Effector memory CD8-positive, alpha-beta T cell (primary cell): Measurements from ENCODE around the gene APBB2.
"Not testable (repeated sequence)": the region's sequence is repeated elsewhere in the genome, so short reads cannot be mapped to it uniquely, and the experiment has no call there.

ENCODE experiments used
- ATAC-seq: fragments of 150-1000 bp; cut with Tn5 transposase; replicated peaks from 2 replicates; pipeline ENCODE4 v1.10.0; 2021; ENCODE audit warnings: mild to moderate bottlenecking, moderate library complexity
- DNase-seq, 3 experiments: peaks; one replicate each; pipeline ENCODE4 v3.0.0; 2021
- H3K27ac Mint-ChIP-seq, 2 donors: one replicate each; pipeline ENCODE4 v1.8.0; 2022; ENCODE audit warnings: mild to moderate bottlenecking in 2 of 2, mixed read lengths in 2 of 2, moderate library complexity in 2 of 2
- H3K27me3 Mint-ChIP-seq, 2 donors: one replicate each; pipeline ENCODE4 v1.8.0; 2022; ENCODE audit warnings: mixed read lengths in 2 of 2
- H3K36me3 Mint-ChIP-seq: one replicate; pipeline ENCODE4 v1.8.0; 2022; ENCODE audit warnings: mild to moderate bottlenecking, moderate library complexity, mixed read lengths; ENCODE audit not compliant: insufficient read depth
- H3K4me1 Mint-ChIP-seq, 2 donors: one replicate each; pipeline ENCODE4 v1.8.0; 2022; ENCODE audit warnings: low read depth in 2 of 2, mixed read lengths in 2 of 2
- H3K4me3 Mint-ChIP-seq, 2 donors: one replicate each; pipeline ENCODE4 v1.8.0; 2022; ENCODE audit warnings: mild to moderate bottlenecking in 2 of 2, mixed read lengths in 2 of 2, moderate library complexity in 2 of 2
- H3K9me3 Mint-ChIP-seq, 2 donors: one replicate each; pipeline ENCODE4 v1.8.0; 2022; ENCODE audit warnings: mixed read lengths in 2 of 2

Gene APBB2

GRCh38 chr4:41155194-41155830, 59.0 kb downstream of the APBB2 start:
- H3K4me1 Mint-ChIP-seq, result no peaks in the 10 kb centered on the region
- no peaks in the 10 kb centered on the region for H3K9me3 Mint-ChIP-seq
- H3K4me3 Mint-ChIP-seq, result no peak overlapping the region
- DNase-seq, result no peak
- no peak overlapping the region for H3K27ac Mint-ChIP-seq
- H3K27me3 Mint-ChIP-seq, result no peaks in the 10 kb centered on the region
- ATAC-seq, result no peak
- H3K36me3 Mint-ChIP-seq, result no peaks in the 10 kb centered on the region

- Mint-ChIP-seq H3K36me3 (no peaks in the 10 kb centered on the region), H3K9me3 (no peaks in the 10 kb centered on the region), H3K4me3 (no peak overlapping the region), H3K4me1 (no peaks in the 10 kb centered on the region), H3K27ac (no peak overlapping the region), H3K27me3 (no peaks in the 10 kb centered on the region)
- no peak for ATAC-seq
- DNase-seq, result no peak
Observed at GRCh38 chr4:41154814-41155177, 59.5 kb downstream of the APBB2 start.

GRCh38 chr4:41154010-41154813, 60.1 kb downstream of the APBB2 start:
- no peaks in the 10 kb centered on the region for H3K27me3 Mint-ChIP-seq

GRCh38 chr4:41150401-41150800, 63.9 kb downstream of the APBB2 start:
- no peaks in the 10 kb centered on the region for H3K9me3 Mint-ChIP-seq
- DNase-seq (no peak), ATAC-seq (no peak)
- H3K4me3 Mint-ChIP-seq, result no peak overlapping the region
- no peaks in the 10 kb centered on the region for H3K36me3 Mint-ChIP-seq
- H3K4me1 Mint-ChIP-seq, result no peaks in the 10 kb centered on the region
- no peaks in the 10 kb centered on the region for H3K27me3 Mint-ChIP-seq
- H3K27ac Mint-ChIP-seq, result no peak overlapping the region

More at GRCh38 chr4:41154010-41154813, 60.1 kb downstream of the APBB2 start:
- no peaks in the 10 kb centered on the region for H3K4me1 Mint-ChIP-seq
- H3K9me3 Mint-ChIP-seq, result no peaks in the 10 kb centered on the region
- ATAC-seq (no peak), DNase-seq (no peak)
- no peak overlapping the region for H3K27ac Mint-ChIP-seq
- H3K36me3 Mint-ChIP-seq, result no peaks in the 10 kb centered on the region
- no peak overlapping the region for H3K4me3 Mint-ChIP-seq

GRCh38 chr4:41149568-41149967, 64.8 kb downstream of the APBB2 start:
- H3K9me3 Mint-ChIP-seq, H3K4me1 Mint-ChIP-seq, H3K4me3 Mint-ChIP-seq, H3K27ac Mint-ChIP-seq, DNase-seq, H3K27me3 Mint-ChIP-seq, H3K36me3 Mint-ChIP-seq, ATAC-seq: not testable (repeated sequence)

- H3K27me3 Mint-ChIP-seq, result no peaks in the 10 kb centered on the region
- H3K27ac Mint-ChIP-seq, result no peak overlapping the region
- no peaks in the 10 kb centered on the region for H3K9me3 Mint-ChIP-seq
- no peak for DNase-seq
- H3K36me3 Mint-ChIP-seq, result no peaks in the 10 kb centered on the region
- no peaks in the 10 kb centered on the region for H3K4me1 Mint-ChIP-seq
- no peak overlapping the region for H3K4me3 Mint-ChIP-seq
- no peak for ATAC-seq
Observed at GRCh38 chr4:41148931-41149330, 65.4 kb downstream of the APBB2 start.

GRCh38 chr4:41148292-41148691, 66.0 kb downstream of the APBB2 start:
- Mint-ChIP-seq H3K9me3 (no peaks in the 10 kb centered on the region), H3K27me3 (no peaks in the 10 kb centered on the region), H3K4me1 (no peaks in the 10 kb centered on the region), H3K27ac (no peak overlapping the region), H3K4me3 (no peak overlapping the region), H3K36me3 (no peaks in the 10 kb centered on the region)
- DNase-seq, result no peak
- ATAC-seq, result no peak

- not testable (repeated sequence) for H3K9me3 Mint-ChIP-seq, H3K36me3 Mint-ChIP-seq
Observed at GRCh38 chr4:41147570-41147969, 66.8 kb downstream of the APBB2 start.

GRCh38 chr4:41146716-41147506, 67.4 kb downstream of the APBB2 start:
- Mint-ChIP-seq H3K9me3 (no peaks in the 10 kb centered on the region), H3K36me3 (no peaks in the 10 kb centered on the region), H3K27ac (no peak overlapping the region), H3K4me3 (no peak overlapping the region), H3K27me3 (no peaks in the 10 kb centered on the region), H3K4me1 (no peaks in the 10 kb centered on the region)
- DNase-seq (no peak), ATAC-seq (no peak)

More at GRCh38 chr4:41147570-41147969, 66.8 kb downstream of the APBB2 start:
- not testable (repeated sequence) for H3K4me1 Mint-ChIP-seq, H3K4me3 Mint-ChIP-seq, H3K27me3 Mint-ChIP-seq, ATAC-seq, H3K27ac Mint-ChIP-seq, DNase-seq

- Mint-ChIP-seq H3K27ac (no peak overlapping the region), H3K4me1 (no peaks in the 10 kb centered on the region), H3K9me3 (no peaks in the 10 kb centered on the region), H3K36me3 (no peaks in the 10 kb centered on the region), H3K4me3 (no peak overlapping the region), H3K27me3 (no peaks in the 10 kb centered on the region)
- ATAC-seq (no peak), DNase-seq (no peak)
Observed at GRCh38 chr4:41146196-41146595, 68.1 kb downstream of the APBB2 start.

GRCh38 chr4:41145571-41146078, 68.7 kb downstream of the APBB2 start:
- Mint-ChIP-seq H3K27ac (no peak overlapping the region), H3K4me1 (no peaks in the 10 kb centered on the region), H3K36me3 (no peaks in the 10 kb centered on the region), H3K9me3 (no peaks in the 10 kb centered on the region), H3K4me3 (no peak overlapping the region), H3K27me3 (no peaks in the 10 kb centered on the region)
- ATAC-seq (no peak), DNase-seq (no peak)

GRCh38 chr4:41144812-41145211, 69.5 kb downstream of the APBB2 start:
- H3K27ac Mint-ChIP-seq, result no peak overlapping the region
- H3K4me1 Mint-ChIP-seq, result no peaks in the 10 kb centered on the region
- H3K9me3 Mint-ChIP-seq, result no peaks in the 10 kb centered on the region
- DNase-seq, result no peak
- no peaks in the 10 kb centered on the region for H3K36me3 Mint-ChIP-seq
- ATAC-seq, result no peak
- no peaks in the 10 kb centered on the region for H3K27me3 Mint-ChIP-seq
- H3K4me3 Mint-ChIP-seq, result no peak overlapping the region

GRCh38 chr4:41144040-41144379, 70.3 kb downstream of the APBB2 start:
- H3K4me3 Mint-ChIP-seq, result no peak overlapping the region
- no peaks in the 10 kb centered on the region for H3K4me1 Mint-ChIP-seq
- H3K27ac Mint-ChIP-seq, result no peak overlapping the region
- no peaks in the 10 kb centered on the region for H3K36me3 Mint-ChIP-seq
- no peaks in the 10 kb centered on the region for H3K9me3 Mint-ChIP-seq
- DNase-seq (no peak), ATAC-seq (no peak)
- H3K27me3 Mint-ChIP-seq, result no peaks in the 10 kb centered on the region
